Activated B cell treated with CpG ODN at 0.5 μM for 24 hours (primary cell): ENCODE measurements around the gene RNASE7. TPM values are rescaled to one million over a fixed set of nuclear protein-coding genes. Genes with fewer than 3 reads are reported as not detected.

Experiments used
- ATAC-seq: fragments of 200-7000 bp; cut with Tn5 transposase; one replicate; pipeline ENCODE4 v1.10.0; 2021; ENCODE audit warnings: low read depth, mild to moderate bottlenecking, moderate library complexity
- CTCF ChIA-PET: fragments of 350-600 bp; sonication (Branson Sonifier 250); formaldehyde crosslinking; loops from one replicate; lab custom pipeline; 2021; ENCODE audit warnings: antibody characterized with exemption; lab: Charles Lee
- POLR2A ChIA-PET: fragments of 350-600 bp; sonication (Branson Sonifier 250); formaldehyde crosslinking; loops from one replicate; lab custom pipeline; 2021; ENCODE audit warnings: antibody characterized with exemption; lab: Charles Lee
- DNase-seq: peaks from one replicate; pipeline ENCODE4 v3.0.0; 2022
- H3K27ac Mint-ChIP-seq: one replicate; pipeline ENCODE4 v1.8.0; 2020; ENCODE audit warnings: mixed read lengths
- H3K27me3 Mint-ChIP-seq: one replicate; pipeline ENCODE4 v1.8.0; 2021; ENCODE audit warnings: mixed read lengths
- H3K36me3 Mint-ChIP-seq: one replicate; pipeline ENCODE4 v1.8.0; 2021; ENCODE audit warnings: low read depth, mixed read lengths
- H3K4me1 Mint-ChIP-seq: one replicate; pipeline ENCODE4 v1.8.0; 2021; ENCODE audit warnings: mixed read lengths
- H3K4me3 Mint-ChIP-seq: one replicate; pipeline ENCODE4 v1.8.0; 2020; ENCODE audit warnings: mild to moderate bottlenecking, mixed read lengths
- H3K9me3 Mint-ChIP-seq: one replicate; pipeline ENCODE4 v1.8.0; 2020; ENCODE audit warnings: mixed read lengths
- CTCF ChIP-seq: fragments of 200-600 bp; IDR thresholded peaks from one replicate; pipeline ENCODE4 v1.8.0; 2022; ENCODE audit warnings: antibody characterized with exemption, mild to moderate bottlenecking
- intact Hi-C: fragments of 100-400 bp; cut with micrococcal nuclease; formaldehyde crosslinking; loops from one replicate; pipeline ENCODE4 v1.15.1; 2024
- total RNA-seq: library from RNA; stranded (reverse); gene quantifications from 2 replicates; pipeline ENCODE4 v1.2.3, GENCODE V29; 2022

Gene RNASE7
- total RNA-seq, 1 donor from 2014 or later, result not detected

- Mint-ChIP-seq H3K27ac (no peak overlapping the region), H3K4me3 (no peak overlapping the region), H3K9me3 (no peaks in the 10 kb centered on the region), H3K27me3 (peaks cover 24% of the 10 kb centered on the region), H3K36me3 (no peaks in the 10 kb centered on the region), H3K4me1 (no peaks in the 10 kb centered on the region)
- ChIA-PET CTCF (interaction anchor here (0.9 kb wide), 1 partner anchor 45 kb away, joined by 3 read pairs; no protein-coding TSS in a partner anchor), POLR2A (no interaction called here)
- TF ChIP-seq CTCF, result no peak
- intact Hi-C loops, result no loop called here
- ATAC-seq (no peak), DNase-seq (no peak)
These were observed 17.9 kb downstream of the RNASE7 start for GRCh38 chr14:21059842-21060613.

GRCh38 chr14:21060614-21061346 lies 18.6 kb downstream of the RNASE7 start:
- Mint-ChIP-seq H3K4me3 (no peak overlapping the region), H3K36me3 (no peaks in the 10 kb centered on the region), H3K27me3 (peaks cover 30% of the 10 kb centered on the region), H3K4me1 (no peaks in the 10 kb centered on the region), H3K9me3 (no peaks in the 10 kb centered on the region), H3K27ac (no peak overlapping the region)
- intact Hi-C loops, result no loop called here
- ChIA-PET POLR2A (no interaction called here), CTCF (interaction anchor here (0.9 kb wide), 1 partner anchor 46 kb away, joined by 3 read pairs; no protein-coding TSS in a partner anchor)
- DNase-seq (no peak), ATAC-seq (no peak)
- TF ChIP-seq CTCF, result no peak

- peaks cover 32% of the 10 kb centered on the region for H3K27me3 Mint-ChIP-seq
- ChIA-PET POLR2A (no interaction called here), CTCF (interaction anchor here (1.8 kb wide), 1 partner anchor 32 kb away, joined by 8 read pairs; no protein-coding TSS in a partner anchor)
- no peaks in the 10 kb centered on the region for H3K9me3 Mint-ChIP-seq
- H3K36me3 Mint-ChIP-seq, result no peaks in the 10 kb centered on the region
- ATAC-seq (no peak), DNase-seq (no peak)
- no peak for TF ChIP-seq CTCF
- H3K27ac Mint-ChIP-seq, result no peak overlapping the region
- no peak overlapping the region for H3K4me3 Mint-ChIP-seq
- no peaks in the 10 kb centered on the region for H3K4me1 Mint-ChIP-seq
- intact Hi-C loops, result no loop called here
These were observed 19.1 kb downstream of the RNASE7 start for GRCh38 chr14:21061347-21061668.

- TF ChIP-seq CTCF, result no peak
- POLR2A ChIA-PET, result no interaction called here
- CTCF ChIA-PET, result interaction anchor here (0.7 kb wide), 1 partner anchor 41 kb away, joined by 3 read pairs; no protein-coding TSS in a partner anchor
- H3K4me3 Mint-ChIP-seq, result no peak overlapping the region
- H3K27me3 Mint-ChIP-seq, result peaks cover 37% of the 10 kb centered on the region
- H3K9me3 Mint-ChIP-seq, result no peaks in the 10 kb centered on the region
- H3K36me3 Mint-ChIP-seq, result no peaks in the 10 kb centered on the region
- DNase-seq (no peak), ATAC-seq (no peak)
- H3K4me1 Mint-ChIP-seq, result peaks cover 2% of the 10 kb centered on the region
- intact Hi-C loops, result no loop called here
- no peak overlapping the region for H3K27ac Mint-ChIP-seq
These were observed 21.3 kb downstream of the RNASE7 start for GRCh38 chr14:21063479-21063878.
